ENCODE data around the gene RHOC.
"Not testable (repeated sequence)": the region's sequence is repeated elsewhere in the genome, so short reads cannot be mapped to it uniquely, and the experiment has no call there.

Gene RHOC

GRCh38 chr1:112722601-112723510 is 15.9 kb upstream of the RHOC start:
- Mint-ChIP-seq H3K4me1 (ENCODE audit: low read depth) (peaks cover 14% of the 10 kb centered on the region), H3K4me3 (peak overlapping the region; percentile 52), H3K27me3 (no peaks in the 10 kb centered on the region), H3K36me3 (peaks cover 3% of the 10 kb centered on the region), H3K9me3 (ENCODE audit: low read depth) (no peaks in the 10 kb centered on the region), H3K27ac (peak overlapping the region; percentile 46)

- no peaks in the 10 kb centered on the region for H3K27me3 Mint-ChIP-seq
- peak overlapping the region; percentile 20 for H3K4me3 Mint-ChIP-seq
- no peaks in the 10 kb centered on the region for H3K9me3 Mint-ChIP-seq (ENCODE audit: low read depth)
- peaks cover 14% of the 10 kb centered on the region for H3K4me1 Mint-ChIP-seq (ENCODE audit: low read depth)
- H3K36me3 Mint-ChIP-seq = peaks cover 3% of the 10 kb centered on the region
- no peak overlapping the region for H3K27ac Mint-ChIP-seq
Observed at GRCh38 chr1:112721966-112722524, 15.1 kb upstream of the RHOC start.

- not testable (repeated sequence) for H3K4me3 Mint-ChIP-seq; H3K27ac Mint-ChIP-seq; H3K27me3 Mint-ChIP-seq; H3K9me3 Mint-ChIP-seq (ENCODE audit: low read depth); H3K36me3 Mint-ChIP-seq
- peaks cover 15% of the 10 kb centered on the region for H3K4me1 Mint-ChIP-seq (ENCODE audit: low read depth)
Observed at GRCh38 chr1:112721294-112721693, 14.4 kb upstream of the RHOC start.

GRCh38 chr1:112720800-112721199 is 13.9 kb upstream of the RHOC start:
- peaks cover 20% of the 10 kb centered on the region for H3K4me1 Mint-ChIP-seq (ENCODE audit: low read depth)
- no peak overlapping the region for H3K27ac Mint-ChIP-seq
- H3K9me3 Mint-ChIP-seq (ENCODE audit: low read depth) = no peaks in the 10 kb centered on the region
- H3K27me3 Mint-ChIP-seq = no peaks in the 10 kb centered on the region
- no peak overlapping the region for H3K4me3 Mint-ChIP-seq
- H3K36me3 Mint-ChIP-seq = peaks cover 3% of the 10 kb centered on the region

GRCh38 chr1:112719706-112720105 is 12.8 kb upstream of the RHOC start:
- no peak overlapping the region for H3K4me3 Mint-ChIP-seq
- peaks cover 3% of the 10 kb centered on the region for H3K36me3 Mint-ChIP-seq
- no peaks in the 10 kb centered on the region for H3K27me3 Mint-ChIP-seq
- peaks cover 23% of the 10 kb centered on the region for H3K4me1 Mint-ChIP-seq (ENCODE audit: low read depth)
- no peaks in the 10 kb centered on the region for H3K9me3 Mint-ChIP-seq (ENCODE audit: low read depth)
- H3K27ac Mint-ChIP-seq = no peak overlapping the region

- no peak overlapping the region for H3K27ac Mint-ChIP-seq
- H3K9me3 Mint-ChIP-seq (ENCODE audit: low read depth) = no peaks in the 10 kb centered on the region
- H3K4me3 Mint-ChIP-seq = peak overlapping the region; percentile 52
- H3K27me3 Mint-ChIP-seq = peaks cover 2% of the 10 kb centered on the region
- H3K36me3 Mint-ChIP-seq = peaks cover 3% of the 10 kb centered on the region
- H3K4me1 Mint-ChIP-seq (ENCODE audit: low read depth) = peaks cover 25% of the 10 kb centered on the region
Observed at GRCh38 chr1:112718691-112719418, 11.9 kb upstream of the RHOC start.

GRCh38 chr1:112717263-112717873 is 10.4 kb upstream of the RHOC start:
- no peak overlapping the region for H3K4me3 Mint-ChIP-seq
- H3K27me3 Mint-ChIP-seq = peaks cover 7% of the 10 kb centered on the region
- no peaks in the 10 kb centered on the region for H3K9me3 Mint-ChIP-seq (ENCODE audit: low read depth)
- no peaks in the 10 kb centered on the region for H3K36me3 Mint-ChIP-seq
- no peak overlapping the region for H3K27ac Mint-ChIP-seq
- H3K4me1 Mint-ChIP-seq (ENCODE audit: low read depth) = peaks cover 17% of the 10 kb centered on the region

GRCh38 chr1:112716133-112716720 is 9.3 kb upstream of the RHOC start:
- Mint-ChIP-seq H3K9me3 (ENCODE audit: low read depth) (no peaks in the 10 kb centered on the region), H3K4me3 (peak overlapping the region; percentile 84), H3K27ac (no peak overlapping the region), H3K4me1 (ENCODE audit: low read depth) (peaks cover 16% of the 10 kb centered on the region), H3K27me3 (peaks cover 7% of the 10 kb centered on the region), H3K36me3 (no peaks in the 10 kb centered on the region)

GRCh38 chr1:112715264-112716053 is 8.5 kb upstream of the RHOC start, which contains the start of gene PPM1J:
Gene PPM1J (minus strand): TSS chr1:112715332. CDS start chr1:112715301, 31 bp downstream.
- Mint-ChIP-seq H3K27ac (no peak within 1 kb of the TSS), H3K4me3 (peak within 1 kb of the TSS; percentile 84), H3K27me3 (peaks cover 7% of the 10 kb centered on the region), H3K36me3 (no peaks in the 10 kb centered on the region), H3K9me3 (ENCODE audit: low read depth) (no peaks in the 10 kb centered on the region), H3K4me1 (ENCODE audit: low read depth) (peaks cover 16% of the 10 kb centered on the region)

GRCh38 chr1:112714313-112715263 is 7.7 kb upstream of the RHOC start:
- no peak overlapping the region for H3K27ac Mint-ChIP-seq
- peaks cover 7% of the 10 kb centered on the region for H3K27me3 Mint-ChIP-seq
- peaks cover 16% of the 10 kb centered on the region for H3K4me1 Mint-ChIP-seq (ENCODE audit: low read depth)
- H3K9me3 Mint-ChIP-seq (ENCODE audit: low read depth) = no peaks in the 10 kb centered on the region
- peak overlapping the region; percentile 83 for H3K4me3 Mint-ChIP-seq
- H3K36me3 Mint-ChIP-seq = no peaks in the 10 kb centered on the region

GRCh38 chr1:112713466-112714312 is 6.8 kb upstream of the RHOC start:
- Mint-ChIP-seq H3K36me3 (no peaks in the 10 kb centered on the region), H3K27ac (no peak overlapping the region), H3K9me3 (ENCODE audit: low read depth) (no peaks in the 10 kb centered on the region), H3K27me3 (peaks cover 7% of the 10 kb centered on the region), H3K4me1 (ENCODE audit: low read depth) (peaks cover 16% of the 10 kb centered on the region), H3K4me3 (peak overlapping the region; percentile 75)

- no peak overlapping the region for H3K27ac Mint-ChIP-seq
- no peaks in the 10 kb centered on the region for H3K9me3 Mint-ChIP-seq (ENCODE audit: low read depth)
- no peaks in the 10 kb centered on the region for H3K36me3 Mint-ChIP-seq
- H3K4me1 Mint-ChIP-seq (ENCODE audit: low read depth) = peaks cover 16% of the 10 kb centered on the region
- no peak overlapping the region for H3K4me3 Mint-ChIP-seq
- peaks cover 9% of the 10 kb centered on the region for H3K27me3 Mint-ChIP-seq
Observed at GRCh38 chr1:112712701-112713128, 5.8 kb upstream of the RHOC start.
